ENCODE results near the gene ACOT11. TPM values are rescaled to one million over a fixed set of nuclear protein-coding genes. Genes with fewer than 3 reads are reported as not detected.

ACOT11 gene
- total RNA-seq, 2 donors from 2014 or later, result 3.9 to 6.3 TPM

GRCh38 chr1:54599211-54599823, 51.3 kb downstream of the ACOT11 start:
- WGBS, 2 donors, result 86 to 91% methylated on average over 13 of the region's 13 CpGs
- H3K27me3 ChIP-seq, result no peaks in the 10 kb centered on the region
- ATAC-seq (no peak), DNase-seq (no peak)
- no peaks in the 10 kb centered on the region for H3K36me3 ChIP-seq (replicated peaks in 1 of 2; ENCODE audit: insufficient read depth in 1 of 2, low read depth in 2 of 2)
- no peaks in the 10 kb centered on the region for H3K9me3 ChIP-seq
- peaks cover 7% of the 10 kb centered on the region for H3K4me1 ChIP-seq
- H3K27ac ChIP-seq, result no peak overlapping the region
- H3K4me3 ChIP-seq, result no peak overlapping the region
- no peak for TF ChIP-seq POLR2A (IDR thresholded peaks at IDR 0.05)
- no peak for TF ChIP-seq CTCF (IDR thresholded peaks at IDR 0.05)
- intact Hi-C loops (cut with DNase I), result no loop called here

- TF ChIP-seq POLR2A (IDR thresholded peaks at IDR 0.05) (no peak), CTCF (IDR thresholded peaks at IDR 0.05) (no peak)
- Histone ChIP-seq H3K27me3 (no peaks in the 10 kb centered on the region), H3K4me3 (no peak overlapping the region), H3K4me1 (no peaks in the 10 kb centered on the region), H3K9me3 (no peaks in the 10 kb centered on the region), H3K36me3 (replicated peaks in 1 of 2; ENCODE audit: insufficient read depth in 1 of 2, low read depth in 2 of 2) (no peaks in the 10 kb centered on the region), H3K27ac (no peak overlapping the region)
- 84 to 89% methylated on average over 6 to 21 of the region's 21 CpGs for WGBS, 2 donors
- intact Hi-C loops (cut with DNase I), result no loop called here
- no peak for ATAC-seq
- no peak for DNase-seq
These were observed 53.1 kb downstream of the ACOT11 start for GRCh38 chr1:54600947-54601721.

GRCh38 chr1:54601730-54602129, 53.7 kb downstream of the ACOT11 start:
- no peaks in the 10 kb centered on the region for H3K36me3 ChIP-seq (replicated peaks in 1 of 2; ENCODE audit: insufficient read depth in 1 of 2, low read depth in 2 of 2)
- no peak overlapping the region for H3K4me3 ChIP-seq
- H3K27ac ChIP-seq, result no peak overlapping the region
- H3K4me1 ChIP-seq, result no peaks in the 10 kb centered on the region
- no peak for ATAC-seq
- 85 to 94% methylated on average over 3 to 10 of the region's 10 CpGs for WGBS, 2 donors
- intact Hi-C loops (cut with DNase I), result no loop called here
- no peak for DNase-seq
- TF ChIP-seq POLR2A (IDR thresholded peaks at IDR 0.05), result no peak
- no peak for TF ChIP-seq CTCF (IDR thresholded peaks at IDR 0.05)
- no peaks in the 10 kb centered on the region for H3K27me3 ChIP-seq
- H3K9me3 ChIP-seq, result no peaks in the 10 kb centered on the region

- intact Hi-C loops (cut with DNase I), result no loop called here
- ATAC-seq (no peak), DNase-seq (no peak)
- Histone ChIP-seq H3K27me3 (no peaks in the 10 kb centered on the region), H3K27ac (no peak overlapping the region), H3K36me3 (replicated peaks in 1 of 2; ENCODE audit: insufficient read depth in 1 of 2, low read depth in 2 of 2) (no peaks in the 10 kb centered on the region), H3K4me1 (no peaks in the 10 kb centered on the region), H3K4me3 (no peak overlapping the region), H3K9me3 (no peaks in the 10 kb centered on the region)
- TF ChIP-seq POLR2A (IDR thresholded peaks at IDR 0.05) (no peak), CTCF (IDR thresholded peaks at IDR 0.05) (no peak)
- 89 to 96% methylated on average over 15 to 18 of the region's 18 CpGs for WGBS, 2 donors
These were observed 54.5 kb downstream of the ACOT11 start for GRCh38 chr1:54602554-54602953.
